ENCODE data around the gene MYCBPAP. TPM values are rescaled to one million over a fixed set of nuclear protein-coding genes. Genes with fewer than 3 reads are reported as not detected.
A peak's percentile ranks its signal among the peaks of the same experiment; 100 is the strongest.

Gene MYCBPAP
- total RNA-seq, 2 experiments from 2014 or later, result 0.78 to 1.5 TPM

DNA sequence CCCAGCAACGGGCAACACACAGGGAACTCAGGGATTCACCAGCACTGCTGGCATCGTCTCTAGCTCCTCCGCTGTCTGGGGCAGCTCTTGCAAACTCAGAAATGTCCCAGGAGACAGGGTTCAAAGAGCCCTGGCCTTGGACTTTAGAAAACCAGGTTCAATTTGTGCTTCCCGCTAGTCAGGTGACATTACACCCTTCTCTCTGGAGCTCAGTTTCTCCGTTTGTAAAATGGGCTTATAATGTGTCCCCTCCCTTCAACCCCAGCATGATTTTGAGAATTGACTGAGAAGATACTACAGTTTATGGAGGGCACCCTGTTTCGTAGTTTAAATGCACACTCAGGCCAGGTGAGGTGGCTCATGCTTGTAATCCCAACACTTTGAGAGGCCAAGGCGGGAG, 1.9 kb upstream of the MYCBPAP start:
- Histone ChIP-seq H3K4me1 (ENCODE audit: insufficient read depth, low read length) (peaks cover 33% of the 10 kb centered on the region), H3K9me3 (ENCODE audit: control insufficient read depth in 1 of 2, insufficient read depth in 1 of 2, low read length in 2 of 2) (no peaks in the 10 kb centered on the region), H3K27me3 (ENCODE audit: control insufficient read depth in 1 of 2, insufficient read depth in 2 of 2, low read length in 2 of 2) (no peaks in the 10 kb centered on the region), H3K36me3 (ENCODE audit: insufficient read depth, low read length) (no peaks in the 10 kb centered on the region), H3K4me3 (ENCODE audit: low read length) (no peak overlapping the region), H3K27ac (ENCODE audit: low read depth in 1 of 2, low read length in 2 of 2) (no peak overlapping the region)
- Mint-ChIP-seq H3K36me3 (ENCODE audit: low read depth) (no peaks in the 10 kb centered on the region), H3K4me3 (peak overlapping the region; percentile 58), H3K4me1 (ENCODE audit: low read depth) (peaks cover 26% of the 10 kb centered on the region), H3K27me3 (no peaks in the 10 kb centered on the region), H3K9me3 (no peaks in the 10 kb centered on the region), H3K27ac (no peak overlapping the region)
- ChIA-PET CTCF (interaction anchor here (3.5 kb wide), 1 partner anchor 27 kb away, joined by 16 read pairs; the partner anchor contains the start of gene RSAD1), POLR2A (interaction anchor here (0.5 kb wide), 1 partner anchor 202 kb away, joined by 3 read pairs; the partner anchor contains the start of gene ANKRD40)
- intact Hi-C loops (cut with DNase I, micrococcal nuclease), result no loop called here
- no peak for ATAC-seq (ENCODE audit: poor library complexity)
- TF ChIP-seq, protein P1, sequence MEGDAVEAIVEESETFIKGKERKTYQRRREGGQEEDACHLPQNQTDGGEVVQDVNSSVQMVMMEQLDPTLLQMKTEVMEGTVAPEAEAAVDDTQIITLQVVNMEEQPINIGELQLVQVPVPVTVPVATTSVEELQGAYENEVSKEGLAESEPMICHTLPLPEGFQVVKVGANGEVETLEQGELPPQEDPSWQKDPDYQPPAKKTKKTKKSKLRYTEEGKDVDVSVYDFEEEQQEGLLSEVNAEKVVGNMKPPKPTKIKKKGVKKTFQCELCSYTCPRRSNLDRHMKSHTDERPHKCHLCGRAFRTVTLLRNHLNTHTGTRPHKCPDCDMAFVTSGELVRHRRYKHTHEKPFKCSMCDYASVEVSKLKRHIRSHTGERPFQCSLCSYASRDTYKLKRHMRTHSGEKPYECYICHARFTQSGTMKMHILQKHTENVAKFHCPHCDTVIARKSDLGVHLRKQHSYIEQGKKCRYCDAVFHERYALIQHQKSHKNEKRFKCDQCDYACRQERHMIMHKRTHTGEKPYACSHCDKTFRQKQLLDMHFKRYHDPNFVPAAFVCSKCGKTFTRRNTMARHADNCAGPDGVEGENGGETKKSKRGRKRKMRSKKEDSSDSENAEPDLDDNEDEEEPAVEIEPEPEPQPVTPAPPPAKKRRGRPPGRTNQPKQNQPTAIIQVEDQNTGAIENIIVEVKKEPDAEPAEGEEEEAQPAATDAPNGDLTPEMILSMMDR (IDR thresholded peaks at IDR 0.05), result no peak
- DNase-seq, result no peak

DNA sequence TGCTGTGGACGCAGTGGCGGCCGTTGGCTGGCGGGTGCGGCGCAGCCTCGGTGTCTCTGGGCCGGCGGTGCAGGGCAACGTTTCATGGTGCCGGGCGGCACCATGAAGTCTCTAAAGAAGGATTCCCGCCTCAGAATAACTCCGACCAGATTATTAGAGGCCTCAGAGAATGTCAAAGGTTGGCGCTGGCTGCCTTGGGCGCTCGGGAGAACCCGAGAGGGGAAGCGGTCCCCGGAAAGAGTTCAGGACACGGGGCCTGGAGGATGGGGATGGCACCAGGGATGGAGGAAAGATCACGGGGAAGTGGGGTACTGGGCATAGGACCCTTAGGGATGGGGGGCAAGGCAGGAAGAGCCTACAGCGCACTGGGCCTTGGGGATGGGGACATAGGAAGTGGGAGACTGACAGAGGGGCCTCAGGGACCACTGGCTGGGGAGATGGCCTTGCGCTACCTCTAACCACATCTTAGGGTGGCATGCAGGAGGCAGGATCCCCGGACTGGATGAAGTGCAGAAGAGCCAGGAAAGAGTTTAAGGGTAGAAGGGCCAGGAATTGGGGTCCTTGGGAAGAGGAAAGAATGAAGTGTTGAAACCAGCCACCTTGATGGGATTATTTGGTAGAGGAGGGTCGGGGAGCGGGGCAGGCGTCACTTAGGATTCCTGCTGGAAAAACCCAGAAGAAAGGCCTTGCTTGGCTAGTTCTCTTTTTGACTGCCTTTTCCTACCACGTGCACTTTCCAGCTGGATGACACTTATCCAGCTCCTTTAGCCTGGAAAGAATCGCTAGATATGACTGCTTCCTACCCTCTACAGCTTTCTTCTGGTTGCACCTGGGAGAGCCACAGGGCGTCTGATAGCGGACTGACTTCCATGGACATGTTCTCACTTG, 578 bp downstream of the MYCBPAP start:
- Mint-ChIP-seq H3K4me3 (peak overlapping the region; percentile 77), H3K9me3 (no peaks in the 10 kb centered on the region), H3K27ac (peak overlapping the region; percentile 66), H3K4me1 (ENCODE audit: low read depth) (peaks cover 30% of the 10 kb centered on the region), H3K27me3 (peaks cover 5% of the 10 kb centered on the region), H3K36me3 (ENCODE audit: low read depth) (no peaks in the 10 kb centered on the region)
- Histone ChIP-seq H3K4me1 (ENCODE audit: insufficient read depth, low read length) (peaks cover 38% of the 10 kb centered on the region), H3K27me3 (ENCODE audit: control insufficient read depth in 1 of 2, insufficient read depth in 2 of 2, low read length in 2 of 2) (no peaks in the 10 kb centered on the region), H3K4me3 (ENCODE audit: low read length) (peak overlapping the region; percentile 68), H3K36me3 (ENCODE audit: insufficient read depth, low read length) (no peaks in the 10 kb centered on the region), H3K27ac (ENCODE audit: low read depth in 1 of 2, low read length in 2 of 2) (peak overlapping the region in 1 of 2 donors; percentile 36), H3K9me3 (ENCODE audit: control insufficient read depth in 1 of 2, insufficient read depth in 1 of 2, low read length in 2 of 2) (no peaks in the 10 kb centered on the region)
- CTCF ChIA-PET, result interaction anchor here (1.5 kb wide), 1 partner anchor 29 kb away, joined by 8 read pairs; no protein-coding TSS in a partner anchor
- POLR2A ChIA-PET, result no interaction called here
- TF ChIP-seq, protein P1 (IDR thresholded peaks at IDR 0.05), result no peak
- intact Hi-C loops (cut with DNase I, micrococcal nuclease), result no loop called here
- DNase-seq, result no peak
- ATAC-seq (ENCODE audit: poor library complexity), result no peak

DNA sequence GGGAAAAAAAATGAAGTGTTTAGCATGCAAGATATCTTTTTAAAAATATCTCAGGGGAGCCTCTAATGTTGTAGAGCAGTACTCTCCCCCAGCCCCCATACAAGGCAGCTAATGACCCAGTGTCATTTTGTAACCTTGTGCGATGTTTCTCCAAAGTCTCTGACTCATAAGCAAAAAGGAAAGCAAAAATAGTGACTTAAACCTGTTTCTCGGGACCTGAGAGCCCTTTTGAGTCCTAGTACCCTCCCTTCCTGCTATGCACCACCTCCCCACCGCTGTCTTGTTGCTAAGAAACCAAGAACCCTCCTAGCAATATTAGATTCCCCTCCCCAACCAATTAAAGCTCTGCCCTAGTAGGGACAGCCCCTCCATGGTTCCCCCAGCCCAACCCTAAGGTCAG, 2.8 kb downstream of the MYCBPAP start:
- POLR2A ChIA-PET, result no interaction called here

More for the DNA sequence above, 2.8 kb downstream of the MYCBPAP start:
- H3K27ac ChIP-seq (ENCODE audit: low read depth in 1 of 2, low read length in 2 of 2), result no peak overlapping the region
- Mint-ChIP-seq H3K36me3 (ENCODE audit: low read depth) (no peaks in the 10 kb centered on the region), H3K27me3 (peaks cover 5% of the 10 kb centered on the region), H3K4me3 (peak overlapping the region; percentile 70), H3K4me1 (ENCODE audit: low read depth) (peaks cover 30% of the 10 kb centered on the region), H3K9me3 (no peaks in the 10 kb centered on the region), H3K27ac (peak overlapping the region; percentile 28)
- intact Hi-C loops (cut with DNase I, micrococcal nuclease), result no loop called here
- no peaks in the 10 kb centered on the region for H3K27me3 ChIP-seq (ENCODE audit: control insufficient read depth in 1 of 2, insufficient read depth in 2 of 2, low read length in 2 of 2)
- no peaks in the 10 kb centered on the region for H3K36me3 ChIP-seq (ENCODE audit: insufficient read depth, low read length)
- peaks cover 38% of the 10 kb centered on the region for H3K4me1 ChIP-seq (ENCODE audit: insufficient read depth, low read length)
- TF ChIP-seq, protein P1 (IDR thresholded peaks at IDR 0.05), result no peak
- ATAC-seq (ENCODE audit: poor library complexity), result peak; percentile 59
- DNase-seq, result peak in 8 of 14 experiments; percentile 5 to 78 (median 38)
- CTCF ChIA-PET, result interaction anchor here (0.7 to 1.4 kb wide), 2 partner anchors 10 to 33 kb away, joined by 3 to 9 read pairs; partner anchors contain the start of gene RSAD1
- no peak overlapping the region for H3K4me3 ChIP-seq (ENCODE audit: low read length)
- no peaks in the 10 kb centered on the region for H3K9me3 ChIP-seq (ENCODE audit: control insufficient read depth in 1 of 2, insufficient read depth in 1 of 2, low read length in 2 of 2)

All from CD4-positive, alpha-beta T cell (primary cell).